H1 (cell line): Measurements from ENCODE around the gene EED. TPM values are rescaled to one million over a fixed set of nuclear protein-coding genes. Genes with fewer than 3 reads are reported as not detected.

Experiments used
- BCL11A ChIP-seq, 2 experiments: IDR thresholded peaks; one replicate each; pipeline ENCODE4 v1.6.1; 2011; ENCODE audit warnings: low read depth in 2 of 2, low read length in 2 of 2, mild to moderate bottlenecking in 2 of 2
- polyA plus RNA-seq, 7 experiments: library from polyadenylated mRNA; depleted of rRNA in 3 of 7; stranded (reverse) in 5 of 7; unstranded in 2 of 7; fragments of >200 nt in 5 of 7; fragments of 200-250 nt in 2 of 7; gene quantifications; 1 replicate in 5 of 7; 2 replicates in 1 of 7; 4 replicates in 1 of 7; pipeline versions ENCODE4 v1.2.1 to v1.2.3, GENCODE V29; 2011 to 2013; ENCODE audit warnings: missing spikeins in 2 of 7, mixed read lengths in 2 of 7
- total RNA-seq: library from RNA; stranded (reverse); fragmentation: NEBNext Ultra II Directional; extraction: Animal tissue kit (Norgen Biotek cat#: 25700); gene quantifications from 2 replicates; pipeline ENCODE4 v1.2.1, GENCODE V29; 2021

The EED gene
- total and polyA plus RNA-seq, 2 of the 8 experiments (the other 6 are each of a cell fraction or from before 2014, with no cell fraction given) = 12.6 to 26.9 TPM

DNA sequence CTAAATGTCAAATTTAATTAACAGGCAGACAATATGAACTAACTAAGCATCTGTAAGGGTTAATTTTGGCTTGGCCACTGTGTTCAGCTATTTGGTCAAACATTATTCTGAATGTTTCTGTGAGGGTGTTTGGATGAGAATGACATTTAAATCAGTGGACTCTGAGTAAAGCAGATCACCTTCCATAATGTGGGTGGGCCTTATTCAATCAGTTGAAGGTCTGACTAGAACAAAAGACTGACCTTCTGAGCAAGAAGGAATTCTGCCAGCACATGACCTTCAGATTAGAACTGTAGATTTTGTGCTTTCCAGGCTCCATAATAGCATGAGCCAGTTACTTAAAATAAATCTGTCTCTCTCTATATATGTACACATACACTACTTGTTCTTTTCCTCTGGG, 12.0 kb upstream of the EED start (continued):
- no peak for TF ChIP-seq BCL11A (IDR thresholded peaks at IDR 0.05; ENCODE audit: low read depth in 2 of 2, low read length in 2 of 2)
